Measurements from ENCODE around the gene ASPDH.

Gene ASPDH

GRCh38 chr19:50496189-50497021 lies 17.3 kb downstream of the ASPDH start:
- DNase-seq (ENCODE audit: low spot score) = no peak

GRCh38 chr19:50495020-50495531 lies 18.6 kb downstream of the ASPDH start:
- no peak for DNase-seq (ENCODE audit: low spot score)

GRCh38 chr19:50494186-50495019 lies 19.3 kb downstream of the ASPDH start:
- DNase-seq (ENCODE audit: low spot score) = no peak

- DNase-seq (ENCODE audit: low spot score) = no peak
Observed at GRCh38 chr19:50493171-50493570, 20.5 kb downstream of the ASPDH start.

GRCh38 chr19:50492303-50493052 lies 21.2 kb downstream of the ASPDH start:
- DNase-seq (ENCODE audit: low spot score) = no peak

- DNase-seq (ENCODE audit: low spot score) = no peak
Observed at GRCh38 chr19:50490991-50491472, 22.7 kb downstream of the ASPDH start.

- no peak for DNase-seq (ENCODE audit: low spot score)
Observed at GRCh38 chr19:50490411-50490811, 23.3 kb downstream of the ASPDH start.

GRCh38 chr19:50489461-50490011 lies 24.2 kb downstream of the ASPDH start:
- DNase-seq (ENCODE audit: low spot score) = no peak

GRCh38 chr19:50488389-50489194 lies 25.1 kb downstream of the ASPDH start:
- DNase-seq (ENCODE audit: low spot score) = no peak

- no peak for DNase-seq (ENCODE audit: low spot score)
Observed at GRCh38 chr19:50486823-50487515, 26.7 kb downstream of the ASPDH start.

GRCh38 chr19:50485284-50485955 lies 28.3 kb downstream of the ASPDH start:
- no peak for DNase-seq (ENCODE audit: low spot score)

GRCh38 chr19:50482916-50483315 lies 30.8 kb downstream of the ASPDH start:
- DNase-seq (ENCODE audit: low spot score) = no peak

- DNase-seq (ENCODE audit: low spot score) = no peak
Observed at GRCh38 chr19:50482271-50482855, 31.4 kb downstream of the ASPDH start.

GRCh38 chr19:50481351-50482149 lies 32.2 kb downstream of the ASPDH start:
- no peak for DNase-seq (ENCODE audit: low spot score)

- no peak for DNase-seq (ENCODE audit: low spot score)
Observed at GRCh38 chr19:50480281-50481111, 33.2 kb downstream of the ASPDH start.

- no peak for DNase-seq (ENCODE audit: low spot score)
Observed at GRCh38 chr19:50479761-50480251, 33.9 kb downstream of the ASPDH start.

Data from CD4-positive, alpha-beta T cell treated with Interleukin-6 at 100 ng/mL for 8 hours (primary cell).